ENCODE data around the gene TAGLN.
A peak's percentile ranks its signal among the peaks of the same experiment; 100 is the strongest.

The TAGLN gene

DNA sequence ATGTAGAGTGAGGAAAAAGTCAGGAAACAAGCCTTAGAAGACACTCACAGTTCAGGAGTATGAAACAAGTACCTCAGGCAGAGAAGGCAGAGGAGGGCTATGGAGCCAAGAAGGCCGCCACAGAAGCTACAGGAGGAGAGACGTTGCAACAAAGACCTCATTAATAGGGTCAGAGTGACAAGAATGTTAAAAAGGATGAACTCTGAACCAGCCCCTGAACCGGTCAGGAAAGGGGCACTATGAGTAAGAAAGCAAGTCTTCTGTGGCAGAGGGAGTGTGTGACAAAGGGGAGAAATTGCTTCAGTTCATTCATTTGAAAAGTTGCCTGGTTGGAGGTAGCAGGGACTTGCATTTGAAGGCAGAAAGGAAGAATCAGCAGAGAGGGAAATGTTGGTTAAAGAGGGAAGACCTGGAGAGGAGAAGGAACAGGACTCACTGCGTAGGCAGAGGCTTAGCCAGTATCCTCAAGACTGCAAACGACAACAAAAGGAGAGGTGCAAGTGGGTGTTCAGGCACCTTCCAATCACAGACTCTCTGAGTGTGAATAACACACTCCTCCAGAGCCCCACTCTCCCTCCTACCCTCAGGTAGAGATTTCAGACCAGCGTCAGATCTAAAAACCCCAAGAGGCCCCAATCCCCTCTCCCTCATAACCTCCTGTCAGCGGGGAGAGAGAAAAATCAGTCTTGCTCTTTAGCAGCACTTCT is 15.4 kb downstream of the TAGLN start:
- DNase-seq (ENCODE audit: low spot score): no peak

DNA sequence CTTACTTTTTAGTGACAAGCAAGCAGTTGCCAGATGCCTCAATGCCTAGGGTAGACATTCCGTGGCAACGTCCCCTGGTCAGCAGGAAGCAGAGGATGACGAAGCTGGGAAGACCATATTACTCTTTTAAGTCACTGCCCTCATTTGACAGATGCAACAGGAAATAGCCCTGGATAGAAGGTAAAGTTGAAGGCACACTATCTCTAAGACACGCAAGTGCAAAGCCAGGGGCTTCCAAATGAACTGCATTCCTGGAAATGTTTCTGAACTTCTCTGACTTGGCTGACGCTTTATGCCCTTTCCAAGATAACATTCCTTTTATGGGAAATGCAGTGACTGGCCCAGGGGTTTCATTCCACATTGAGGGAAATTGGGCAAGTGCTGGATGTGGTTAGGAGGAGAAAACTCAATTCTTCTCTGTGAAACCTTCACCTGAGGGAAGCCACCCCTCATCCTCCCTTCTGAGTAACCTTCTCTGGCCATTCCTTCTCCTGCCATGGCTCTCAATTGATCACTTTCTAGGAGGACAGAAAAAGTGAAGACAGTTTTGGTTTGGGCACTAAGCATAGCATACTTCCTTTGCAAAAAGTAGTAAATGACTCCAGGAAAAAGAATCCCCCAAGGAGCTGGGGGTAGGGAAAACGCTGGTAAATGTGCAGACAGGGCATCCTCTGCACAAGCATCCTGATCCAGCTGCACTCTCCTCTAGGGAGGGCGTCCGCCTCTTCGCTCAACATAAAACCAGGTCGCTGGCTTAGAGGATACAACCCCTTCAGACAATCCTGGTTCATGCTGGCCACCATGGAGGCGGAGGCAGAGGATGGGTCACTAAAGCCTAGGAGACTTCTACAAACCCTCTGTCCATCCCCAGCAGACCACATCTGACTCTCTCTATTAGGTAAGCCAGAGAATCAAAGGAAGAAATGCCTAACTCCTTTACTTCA is 18.2 kb downstream of the TAGLN start:
- DNase-seq (ENCODE audit: low spot score): no peak

GRCh38 chr11:117218133-117218915 is 19.2 kb downstream of the TAGLN start:
- DNase-seq (ENCODE audit: low spot score): no peak

- no peak for DNase-seq (ENCODE audit: low spot score)
Observed at GRCh38 chr11:117219001-117219400, 19.8 kb downstream of the TAGLN start.

DNA sequence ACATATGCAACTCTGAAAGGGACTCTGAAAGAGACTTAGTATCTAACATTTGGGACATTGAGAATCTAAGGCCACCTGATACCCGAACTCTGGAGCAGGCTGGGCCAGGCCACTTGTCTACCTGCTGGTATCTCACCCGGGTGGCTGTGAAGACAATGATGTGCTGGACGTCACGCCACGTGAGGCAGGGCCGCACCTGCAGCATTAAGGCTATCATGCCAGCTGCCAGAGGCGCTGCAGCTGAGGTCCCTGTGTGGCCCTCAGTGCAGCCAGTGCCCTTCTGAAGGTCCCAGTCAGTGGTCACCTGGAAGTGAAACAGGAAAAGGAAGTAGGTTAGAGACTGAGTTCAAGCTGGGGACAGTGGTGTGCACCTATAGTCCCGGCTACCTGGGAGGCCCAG is 20.3 kb downstream of the TAGLN start:
- no peak for DNase-seq (ENCODE audit: low spot score)

- DNase-seq (ENCODE audit: low spot score): no peak
Observed at GRCh38 chr11:117219995-117220394, 20.8 kb downstream of the TAGLN start.

DNA sequence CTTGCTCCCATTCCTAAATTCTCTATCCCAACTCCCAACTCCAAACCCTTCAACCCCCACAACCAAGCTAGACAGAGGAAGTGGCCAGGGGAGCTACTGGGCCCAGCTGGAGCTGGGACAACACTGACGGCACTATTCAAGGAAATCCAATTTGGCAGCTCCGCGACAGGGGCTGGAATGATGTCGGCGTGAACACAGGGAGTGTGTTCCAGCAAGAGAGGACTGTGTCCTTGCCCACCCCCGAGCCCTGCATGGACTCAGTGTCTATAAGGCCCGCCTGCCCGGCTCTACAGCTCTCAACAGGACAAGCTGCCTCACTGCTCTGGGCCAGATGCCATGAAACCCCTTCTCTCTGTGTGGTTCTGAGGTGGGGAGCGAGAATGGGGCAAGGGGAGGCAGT is 21.4 kb downstream of the TAGLN start:
- DNase-seq (ENCODE audit: low spot score): peak; percentile 61

- DNase-seq (ENCODE audit: low spot score): peak; percentile 60
Observed at GRCh38 chr11:117220999-117221774, 22.0 kb downstream of the TAGLN start.

DNA sequence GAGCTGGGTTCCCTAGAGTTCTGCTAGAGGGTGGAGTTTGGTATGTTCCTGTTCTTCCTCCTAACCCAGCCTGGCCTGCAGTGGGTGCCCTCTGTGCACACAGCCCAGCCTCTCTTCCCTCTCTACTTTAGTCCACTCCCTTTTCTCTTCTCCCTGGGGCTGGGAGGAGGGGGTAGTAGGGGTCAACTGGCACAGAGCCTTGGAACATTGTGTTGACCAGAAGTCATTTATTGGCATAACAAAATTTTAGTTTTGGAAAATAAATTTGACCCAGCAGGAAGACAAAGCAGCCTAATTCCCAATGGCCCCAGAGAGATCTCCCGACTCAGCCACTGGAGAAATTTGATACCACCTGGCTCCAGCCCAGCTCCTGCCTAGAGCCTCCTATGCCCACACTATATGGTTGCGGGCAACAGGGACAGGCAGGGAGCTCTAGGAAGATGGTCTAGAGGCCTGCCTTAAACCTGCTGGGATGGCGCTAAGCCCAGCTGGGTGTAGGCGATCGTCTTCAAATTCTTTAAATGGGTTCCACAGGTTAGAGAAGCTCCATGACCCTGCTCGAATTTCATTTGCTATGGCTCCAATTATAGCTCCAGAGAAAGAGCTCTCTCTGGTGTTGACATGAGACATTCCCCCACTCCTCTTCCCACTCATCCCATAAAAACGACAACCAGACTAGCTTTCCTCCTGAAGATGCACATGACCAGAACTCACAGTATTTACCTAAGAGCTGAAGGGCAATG is 22.8 kb downstream of the TAGLN start:
- DNase-seq (ENCODE audit: low spot score): no peak

GRCh38 chr11:117222991-117223740 is 24.0 kb downstream of the TAGLN start:
- no peak for DNase-seq (ENCODE audit: low spot score)

GRCh38 chr11:117223741-117224689 is 24.8 kb downstream of the TAGLN start:
- DNase-seq (ENCODE audit: low spot score): no peak

GRCh38 chr11:117225553-117226170 is 26.5 kb downstream of the TAGLN start:
- DNase-seq (ENCODE audit: low spot score): no peak

DNA sequence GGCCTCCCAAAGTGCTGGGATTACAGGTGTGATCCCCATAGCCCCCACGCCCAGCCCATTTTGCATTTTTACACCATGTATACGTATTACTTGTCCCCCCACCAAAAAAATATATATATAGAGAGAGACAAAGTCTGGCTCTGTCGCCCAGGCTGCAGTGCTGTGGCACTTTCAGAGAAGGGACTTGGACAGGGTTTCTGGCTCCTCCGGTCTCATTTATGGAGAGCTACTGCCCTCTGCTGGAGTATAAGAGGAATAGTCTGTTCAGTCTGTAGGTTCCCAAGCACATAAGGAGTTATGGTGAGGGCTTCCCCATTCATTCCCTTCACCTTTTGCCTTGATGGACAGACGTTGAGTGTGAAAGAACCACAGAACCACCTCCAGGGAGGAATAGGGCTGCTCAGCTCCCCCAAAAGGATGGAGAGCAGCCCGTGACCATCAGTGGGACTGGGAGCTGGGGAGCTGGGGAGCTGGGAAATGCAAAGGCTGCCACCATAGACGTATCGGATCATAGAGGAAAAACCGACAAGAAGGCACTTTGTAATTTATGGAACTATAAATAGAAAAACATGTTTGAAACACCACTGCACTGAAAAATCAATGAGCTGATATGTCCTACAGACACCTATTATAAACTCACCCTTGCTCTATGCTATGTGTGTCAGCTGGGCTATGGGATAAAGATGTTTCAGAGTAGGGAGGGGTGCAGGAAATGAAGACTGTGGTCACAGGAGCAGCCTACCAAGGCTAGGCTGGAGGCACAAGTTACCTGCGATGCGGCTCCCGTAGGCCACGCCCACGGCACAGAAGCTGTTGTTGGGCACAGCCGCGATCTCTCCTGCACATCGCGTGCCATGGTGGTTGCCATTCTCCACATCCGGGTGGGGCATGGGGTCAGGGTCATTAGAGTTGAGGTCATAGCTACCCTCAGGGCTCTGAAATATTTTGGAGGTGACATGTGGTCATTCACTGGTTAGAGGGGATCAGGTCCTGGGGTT is 27.5 kb downstream of the TAGLN start:
- peak; percentile 94 for DNase-seq (ENCODE audit: low spot score)

DNA sequence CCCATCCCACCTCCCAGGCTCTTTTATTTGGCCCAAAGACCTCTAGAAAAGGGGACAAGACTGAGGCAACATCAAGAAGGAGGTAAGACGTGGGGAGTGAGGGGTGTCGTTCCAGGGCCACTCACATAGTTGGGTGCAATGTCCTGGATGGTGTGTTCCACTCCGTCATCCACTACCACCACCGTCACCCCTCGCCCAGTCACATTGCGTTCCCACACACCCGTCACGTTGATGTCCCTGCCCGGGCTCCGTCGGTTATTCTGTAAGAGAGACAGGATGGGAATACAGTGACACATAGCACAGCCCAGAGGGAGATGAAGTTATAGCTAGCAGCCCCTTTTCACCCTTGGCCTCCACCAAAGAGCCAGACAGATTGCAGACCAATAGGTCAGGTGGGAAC is 28.9 kb downstream of the TAGLN start:
- no peak for DNase-seq (ENCODE audit: low spot score)

- no peak for DNase-seq (ENCODE audit: low spot score)
Observed at GRCh38 chr11:117229411-117229810, 30.2 kb downstream of the TAGLN start.

- DNase-seq (ENCODE audit: low spot score): no peak
Observed at GRCh38 chr11:117229931-117230285, 30.7 kb downstream of the TAGLN start.

- no peak for DNase-seq (ENCODE audit: low spot score)
Observed at GRCh38 chr11:117230286-117230961, 31.3 kb downstream of the TAGLN start.

Data from pons (tissue), 1 donor.